Loucy (cell line): ENCODE results near the gene ATAD3C.

ENCODE experiments used
- H2AFZ ChIP-seq: fragments of 200-600 bp; sonication (generic); 2 replicates; pipeline ENCODE4 v1.6.0; 2016; ENCODE audit warnings: antibody characterized with exemption, mild to moderate bottlenecking, low read length, moderate library complexity
- H3F3A ChIP-seq: fragments of 200-600 bp; 2 replicates; pipeline ENCODE4 v1.6.0; 2016; ENCODE audit warnings: antibody characterized with exemption, low read depth, mild to moderate bottlenecking
- H3K27me3 ChIP-seq: fragments of 200-600 bp; sonication (generic); 2 replicates; pipeline ENCODE4 v1.6.1; 2014; ENCODE audit warnings: low read length, mild to moderate bottlenecking; ENCODE audit not compliant: insufficient read depth, poor library complexity, severe bottlenecking
- H3K36me3 ChIP-seq: fragments of 200-600 bp; sonication (generic); 2 replicates; pipeline ENCODE4 v1.6.1; 2016; ENCODE audit warnings: low read length; ENCODE audit not compliant: insufficient read depth
- H3K4me1 ChIP-seq: fragments of 200-600 bp; sonication (generic); 2 replicates; pipeline ENCODE4 v1.5.1; 2014; ENCODE audit warnings: low read length, mild to moderate bottlenecking; ENCODE audit not compliant: insufficient read depth, poor library complexity, severe bottlenecking
- H3K4me2 ChIP-seq: fragments of 200-600 bp; sonication (generic); 2 replicates; pipeline ENCODE4 v1.6.0; 2014; ENCODE audit warnings: antibody characterized with exemption, low read length, low read depth, mild to moderate bottlenecking; ENCODE audit not compliant: poor library complexity, severe bottlenecking
- H3K4me3 ChIP-seq: fragments of 200-600 bp; sonication (generic); 2 replicates; pipeline ENCODE4 v1.5.1; 2014; ENCODE audit warnings: low read length, mild to moderate bottlenecking, mixed read lengths; ENCODE audit not compliant: poor library complexity, severe bottlenecking
- H3K79me2 ChIP-seq: fragments of 200-600 bp; sonication (generic); 2 replicates; pipeline ENCODE4 v1.6.1; 2014; ENCODE audit warnings: low read length; ENCODE audit not compliant: insufficient read depth
- H3K9ac ChIP-seq: fragments of 200-600 bp; sonication (generic); 2 replicates; pipeline ENCODE4 v1.6.0; 2014; ENCODE audit warnings: mild to moderate bottlenecking, low read depth, low read length, moderate library complexity; ENCODE audit not compliant: poor library complexity, severe bottlenecking
- H3K9me2 ChIP-seq: fragments of 200-600 bp; sonication (generic); replicated peaks from 2 replicates; pipeline ENCODE4 v1.6.1; 2016; ENCODE audit warnings: low read depth, low read length, mixed read lengths
- H3K9me3 ChIP-seq: fragments of 200-600 bp; sonication (generic); 2 replicates; pipeline ENCODE4 v1.6.1; 2014; ENCODE audit warnings: mild to moderate bottlenecking, antibody characterized with exemption, low read length, low read depth; ENCODE audit not compliant: insufficient read depth
- H4K20me1 ChIP-seq: fragments of 200-600 bp; sonication (generic); 2 replicates; pipeline ENCODE4 v1.6.0; 2014; ENCODE audit warnings: antibody characterized with exemption, low read length, mild to moderate bottlenecking; ENCODE audit not compliant: insufficient read depth, poor library complexity, severe bottlenecking
- CTCF ChIP-seq: fragments of 200-600 bp; sonication (generic); conservative IDR thresholded peaks from 2 replicates; pipeline ENCODE4 v1.5.1; 2014; ENCODE audit warnings: mild to moderate bottlenecking, antibody characterized with exemption, low read length
- EZH2phosphoT487 ChIP-seq: fragments of 200-600 bp; IDR thresholded peaks from 2 replicates; pipeline ENCODE4 v1.6.1; 2018; ENCODE audit warnings: antibody characterized with exemption, mild to moderate bottlenecking, moderate library complexity, borderline replicate concordance

Gene ATAD3C

GRCh38 chr1:1449099-1449739 lies at the start of gene ATAD3C:
TSS of gene ATAD3C (plus strand) at chr1:1449689. CDS start at chr1:1450684, 995 bp downstream.
- H3K4me1 ChIP-seq = no peaks in the 10 kb centered on the region
- no peaks in the 10 kb centered on the region for H3K36me3 ChIP-seq
- no peak for TF ChIP-seq CTCF
- TF ChIP-seq EZH2phosphoT487 = no peak
- H3K79me2 ChIP-seq = no peaks in the 10 kb centered on the region
- no peaks in the 10 kb centered on the region for H3K27me3 ChIP-seq
- H4K20me1 ChIP-seq = no peaks in the 10 kb centered on the region
- H3K4me3 ChIP-seq = no peak within 1 kb of the TSS
- no peak within 1 kb of the TSS for H3K9ac ChIP-seq
- no peaks in the 10 kb centered on the region for H3K9me2 ChIP-seq
- H3K4me2 ChIP-seq = no peak within 1 kb of the TSS
- H3K9me3 ChIP-seq = no peaks in the 10 kb centered on the region
- no peaks in the 10 kb centered on the region for H3F3A ChIP-seq
- H2AFZ ChIP-seq = no peak within 1 kb of the TSS

GRCh38 chr1:1399872-1400575 lies 49.5 kb upstream of the ATAD3C start:
- Histone ChIP-seq H3K4me1 (peaks cover 38% of the 10 kb centered on the region), H3K9me3 (no peaks in the 10 kb centered on the region), H3K27me3 (peaks cover 6% of the 10 kb centered on the region), H3K4me2 (peak overlapping the region; percentile 97), H3K36me3 (peaks cover 43% of the 10 kb centered on the region; the same call in 1 of the 2 replicates), H2AFZ (peak overlapping the region; percentile 75), H3K4me3 (peak overlapping the region; percentile 87), H3F3A (no peaks in the 10 kb centered on the region), H3K79me2 (peaks cover 85% of the 10 kb centered on the region), H3K9me2 (no peaks in the 10 kb centered on the region), H3K9ac (peak overlapping the region; percentile 95), H4K20me1 (peaks cover 41% of the 10 kb centered on the region)
- no peak for TF ChIP-seq EZH2phosphoT487
- no peak for TF ChIP-seq CTCF

- Histone ChIP-seq H3F3A (no peaks in the 10 kb centered on the region), H3K36me3 (peaks cover 42% of the 10 kb centered on the region; the same call in 1 of the 2 replicates), H3K9me3 (no peaks in the 10 kb centered on the region), H2AFZ (no peak overlapping the region), H4K20me1 (peaks cover 45% of the 10 kb centered on the region), H3K4me1 (peaks cover 46% of the 10 kb centered on the region), H3K9ac (peak overlapping the region; percentile 95), H3K27me3 (peaks cover 6% of the 10 kb centered on the region), H3K4me2 (peak overlapping the region; percentile 97), H3K4me3 (peak overlapping the region; percentile 87), H3K9me2 (no peaks in the 10 kb centered on the region), H3K79me2 (peaks cover 85% of the 10 kb centered on the region)
- TF ChIP-seq EZH2phosphoT487 (no peak), CTCF (no peak)
These were observed 48.7 kb upstream of the ATAD3C start for GRCh38 chr1:1400576-1401456.
